Astrocyte of the spinal cord (primary cell): Measurements from ENCODE around the gene HOXD8.

Experiments used
- DNase-seq: peaks from one replicate; pipeline ENCODE4 v3.0.0; 2011; ENCODE audit warnings: low read depth, low spot score
- H3K4me3 ChIP-seq: 2 replicates; pipeline ENCODE4 v1.5.1; 2011; ENCODE audit warnings: low read depth, mild to moderate bottlenecking, low read length, moderate library complexity
- in situ Hi-C: cut with HindIII; loops from 2 replicates; pipeline ENCODE4 v1.10.0; 2017; ENCODE audit warnings: low sequenced_read_pairs
- TF ChIP-seq, protein P1 (sequence below): IDR thresholded peaks from 2 replicates; pipeline ENCODE4 v1.5.1; 2012; ENCODE audit warnings: low read depth, mild to moderate bottlenecking, low read length, inconsistent platforms

Gene HOXD8

DNA sequence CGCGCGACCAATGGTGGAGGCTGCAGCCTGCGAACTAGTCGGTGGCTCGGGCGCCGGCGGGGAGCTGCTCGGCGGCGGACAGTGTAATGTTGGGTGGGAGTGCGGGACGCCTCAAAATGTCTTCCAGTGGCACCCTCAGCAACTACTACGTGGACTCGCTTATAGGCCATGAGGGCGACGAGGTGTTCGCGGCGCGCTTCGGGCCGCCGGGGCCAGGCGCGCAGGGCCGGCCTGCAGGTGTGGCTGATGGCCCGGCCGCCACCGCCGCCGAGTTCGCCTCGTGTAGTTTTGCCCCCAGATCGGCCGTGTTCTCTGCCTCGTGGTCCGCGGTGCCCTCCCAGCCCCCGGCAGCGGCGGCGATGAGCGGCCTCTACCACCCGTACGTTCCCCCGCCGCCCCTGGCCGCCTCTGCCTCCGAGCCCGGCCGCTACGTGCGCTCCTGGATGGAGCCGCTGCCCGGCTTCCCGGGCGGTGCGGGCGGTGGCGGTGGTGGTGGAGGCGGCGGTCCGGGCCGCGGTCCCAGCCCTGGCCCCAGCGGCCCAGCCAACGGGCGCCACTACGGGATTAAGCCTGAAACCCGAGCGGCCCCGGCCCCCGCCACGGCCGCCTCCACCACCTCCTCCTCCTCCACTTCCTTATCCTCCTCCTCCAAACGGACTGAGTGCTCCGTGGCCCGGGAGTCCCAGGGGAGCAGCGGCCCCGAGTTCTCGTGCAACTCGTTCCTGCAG lies 6.7 kb upstream of the HOXD8 start, which contains the start of gene HOXD9:
Gene HOXD9, plus strand, starts transcription at position 37 of the 728 bp plus-strand sequence. Its CDS starts 50 bp downstream, at position 87.
- H3K4me3 ChIP-seq: peak within 1 kb of the TSS; percentile 28
- in situ Hi-C loops: no loop called here
- TF ChIP-seq, protein P1, sequence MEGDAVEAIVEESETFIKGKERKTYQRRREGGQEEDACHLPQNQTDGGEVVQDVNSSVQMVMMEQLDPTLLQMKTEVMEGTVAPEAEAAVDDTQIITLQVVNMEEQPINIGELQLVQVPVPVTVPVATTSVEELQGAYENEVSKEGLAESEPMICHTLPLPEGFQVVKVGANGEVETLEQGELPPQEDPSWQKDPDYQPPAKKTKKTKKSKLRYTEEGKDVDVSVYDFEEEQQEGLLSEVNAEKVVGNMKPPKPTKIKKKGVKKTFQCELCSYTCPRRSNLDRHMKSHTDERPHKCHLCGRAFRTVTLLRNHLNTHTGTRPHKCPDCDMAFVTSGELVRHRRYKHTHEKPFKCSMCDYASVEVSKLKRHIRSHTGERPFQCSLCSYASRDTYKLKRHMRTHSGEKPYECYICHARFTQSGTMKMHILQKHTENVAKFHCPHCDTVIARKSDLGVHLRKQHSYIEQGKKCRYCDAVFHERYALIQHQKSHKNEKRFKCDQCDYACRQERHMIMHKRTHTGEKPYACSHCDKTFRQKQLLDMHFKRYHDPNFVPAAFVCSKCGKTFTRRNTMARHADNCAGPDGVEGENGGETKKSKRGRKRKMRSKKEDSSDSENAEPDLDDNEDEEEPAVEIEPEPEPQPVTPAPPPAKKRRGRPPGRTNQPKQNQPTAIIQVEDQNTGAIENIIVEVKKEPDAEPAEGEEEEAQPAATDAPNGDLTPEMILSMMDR: no peak
- DNase-seq: no peak

DNA sequence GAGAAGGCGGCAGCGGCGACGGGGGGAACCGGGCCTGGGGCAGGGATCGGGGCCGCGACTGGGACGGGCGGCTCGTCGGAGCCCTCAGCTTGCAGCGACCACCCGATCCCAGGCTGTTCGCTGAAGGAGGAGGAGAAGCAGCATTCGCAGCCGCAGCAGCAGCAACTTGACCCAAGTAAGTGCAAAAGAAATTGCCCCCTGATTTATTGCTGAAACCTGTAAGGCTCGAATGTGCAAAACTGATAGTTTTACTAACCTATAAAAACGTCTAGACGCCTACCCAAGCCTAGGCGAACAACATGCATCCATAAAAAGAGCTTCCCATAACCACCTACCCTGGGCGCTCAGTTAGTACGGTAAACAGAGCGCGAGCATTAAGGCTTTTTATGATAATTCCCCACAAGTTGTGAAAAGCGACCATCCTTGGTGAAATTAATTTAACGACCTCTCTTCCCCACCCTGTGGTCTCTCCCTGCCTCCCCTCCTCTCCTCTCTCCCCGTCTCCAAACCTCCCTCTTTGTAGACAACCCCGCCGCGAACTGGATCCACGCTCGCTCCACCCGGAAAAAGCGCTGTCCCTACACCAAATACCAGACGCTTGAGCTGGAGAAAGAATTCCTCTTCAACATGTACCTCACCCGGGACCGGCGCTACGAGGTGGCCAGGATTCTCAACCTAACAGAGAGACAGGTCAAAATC lies 5.9 kb upstream of the HOXD8 start:
- no peak for DNase-seq

DNA sequence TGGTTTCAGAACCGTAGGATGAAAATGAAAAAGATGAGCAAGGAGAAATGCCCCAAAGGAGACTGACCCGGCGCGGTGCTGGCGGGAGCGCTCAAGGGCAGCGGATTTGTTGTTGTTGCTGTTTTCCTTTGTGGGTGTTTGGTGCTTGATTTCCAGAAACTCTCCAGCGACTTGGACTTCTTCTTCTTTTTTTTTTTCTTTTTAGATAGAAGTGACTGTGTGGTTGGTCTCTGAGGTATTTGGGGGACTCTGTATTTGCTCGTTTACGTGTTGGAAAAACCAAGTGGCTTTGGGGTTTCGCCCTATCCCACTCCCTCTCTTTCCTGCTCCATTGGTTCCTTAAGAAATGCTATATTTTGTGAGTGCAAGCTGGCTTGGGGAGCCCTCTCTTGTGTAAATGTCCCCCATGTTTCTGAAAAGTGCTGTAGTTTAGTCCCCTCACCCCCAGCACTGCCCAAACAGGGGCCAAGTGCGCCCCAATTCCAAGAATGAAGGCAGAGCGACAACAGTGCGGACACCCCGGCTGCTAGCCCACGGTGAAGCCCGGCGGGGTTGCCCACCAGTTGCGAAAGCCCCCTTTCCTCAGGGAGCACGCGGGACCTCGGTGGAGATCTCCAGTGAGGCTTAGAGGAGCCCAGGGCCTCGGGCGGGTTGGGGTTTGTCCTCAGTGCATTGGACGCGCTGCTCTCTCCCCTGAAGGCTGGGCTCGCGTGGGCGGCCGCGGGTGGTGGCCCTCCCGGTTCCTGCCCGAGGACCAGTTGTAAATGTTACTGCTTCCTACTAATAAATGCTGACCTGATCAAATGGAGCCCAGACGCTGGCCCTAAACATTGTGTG lies 5.2 kb upstream of the HOXD8 start:
- no peak overlapping the region for H3K4me3 ChIP-seq
- TF ChIP-seq, protein P1: no peak
- in situ Hi-C loops: no loop called here
- DNase-seq: no peak

More for the DNA sequence above, 5.9 kb upstream of the HOXD8 start:
- TF ChIP-seq, protein P1: no peak
- H3K4me3 ChIP-seq: peak overlapping the region; percentile 28
- in situ Hi-C loops: no loop called here

DNA sequence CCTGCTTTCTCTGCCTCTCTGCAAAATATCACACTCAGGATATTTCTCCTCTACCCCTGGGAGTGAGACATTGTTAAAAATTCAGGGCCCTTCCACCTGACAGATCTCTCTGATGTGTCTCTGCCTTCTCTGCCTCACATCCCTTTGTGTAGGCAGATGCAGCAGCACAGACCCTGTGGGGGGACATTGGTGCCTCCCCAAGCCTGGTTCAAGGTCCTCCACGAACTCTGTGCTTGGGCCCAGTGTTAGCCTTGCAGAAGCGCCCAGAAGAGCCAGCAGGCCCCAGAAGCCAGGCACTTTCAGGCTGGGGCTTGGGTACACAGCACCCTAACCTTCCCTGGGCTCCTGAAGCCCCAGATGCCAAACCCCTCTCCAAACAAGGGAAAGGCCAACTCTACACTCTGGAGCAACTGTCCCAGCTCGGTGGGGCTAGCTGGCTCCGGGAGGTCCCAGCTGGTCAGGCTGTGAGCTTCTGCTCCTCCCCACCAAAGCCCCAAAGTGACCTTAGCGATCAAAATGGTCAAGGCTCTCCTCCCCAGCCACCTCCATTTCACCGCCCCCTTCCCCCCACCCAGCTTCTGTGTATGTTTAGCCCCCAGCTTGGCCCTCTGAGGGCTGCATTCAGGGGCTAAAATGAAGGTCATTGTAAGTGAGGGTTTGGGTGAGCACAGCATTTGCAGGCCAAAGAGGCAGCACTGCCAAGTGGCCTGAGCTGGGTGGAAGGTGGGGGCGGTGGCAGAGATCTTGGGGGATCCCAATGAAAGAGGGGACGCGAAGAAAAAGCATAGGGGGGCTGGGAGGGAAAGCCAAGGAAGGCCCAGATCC lies 4.3 kb upstream of the HOXD8 start:
- TF ChIP-seq, protein P1: no peak
- no peak for DNase-seq

DNA sequence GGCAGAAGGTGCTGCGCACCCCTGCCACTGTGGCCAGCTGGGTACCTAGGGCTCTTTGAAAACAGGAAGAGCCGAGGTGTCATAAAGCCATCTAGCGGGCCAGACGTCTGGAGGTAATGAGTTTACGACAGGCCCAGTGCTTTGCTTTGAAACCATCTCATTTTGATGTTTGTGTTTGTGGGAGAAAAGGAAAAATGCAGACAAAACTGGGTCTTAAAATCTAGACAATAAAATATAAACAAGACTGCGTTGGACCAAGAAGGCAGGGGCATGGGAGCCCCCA lies 3.8 kb upstream of the HOXD8 start:
- TF ChIP-seq, protein P1: no peak
- in situ Hi-C loops: no loop called here
- no peak for DNase-seq
- H3K4me3 ChIP-seq: no peak overlapping the region

More for the DNA sequence above, 4.3 kb upstream of the HOXD8 start:
- in situ Hi-C loops: no loop called here
- no peak overlapping the region for H3K4me3 ChIP-seq
